ENCODE measurements around the gene DRD1.

The DRD1 gene

DNA sequence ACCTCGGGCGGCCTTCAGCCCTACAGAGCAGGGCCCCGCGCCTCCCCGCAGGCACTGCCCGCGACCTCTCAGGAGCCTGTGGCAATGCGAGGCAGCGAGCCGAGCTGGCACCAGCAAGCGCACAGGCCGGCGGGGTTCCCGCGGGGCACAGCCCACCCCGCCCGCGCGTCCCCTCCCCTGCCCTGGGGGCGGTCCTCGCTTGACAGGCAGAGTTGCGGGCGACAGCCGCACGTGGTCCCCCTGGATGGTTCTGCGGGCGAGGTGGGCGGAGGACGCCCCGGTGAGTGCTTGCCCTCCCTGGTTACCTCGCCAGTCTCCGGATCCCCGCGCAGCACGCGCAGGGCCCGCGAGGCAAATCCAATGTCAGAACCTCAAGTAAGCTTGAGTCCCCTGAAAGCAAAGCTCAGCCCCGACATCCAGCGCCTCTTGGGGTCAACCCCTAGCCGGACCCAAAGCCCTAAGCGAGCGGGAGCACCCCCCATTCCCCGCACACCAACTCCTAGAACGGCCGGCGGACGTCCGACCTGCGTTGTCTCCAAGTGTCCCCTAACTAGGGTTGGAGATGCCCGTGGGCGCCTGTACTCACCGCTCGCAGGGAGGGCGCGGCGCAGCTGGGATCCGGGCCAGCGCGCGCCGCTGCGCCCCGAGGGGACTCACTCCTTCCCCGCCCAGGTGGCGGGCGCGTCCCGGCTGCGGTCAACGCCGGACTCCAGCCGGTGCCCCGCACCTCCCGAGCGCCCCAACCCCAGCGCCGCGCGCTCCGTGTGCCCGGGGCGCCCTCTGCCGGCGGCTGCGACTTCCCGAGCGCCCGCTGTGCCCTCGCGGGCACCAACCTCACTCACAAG lies at the start of gene DRD1:
Gene DRD1, minus strand, starts transcription at position 123 of the 845 bp plus-strand sequence. CDS start 1,083 bp downstream, outside the sequence.
- DNase-seq (ENCODE audit: low read depth in 2 of 2, low spot score in 1 of 2): peak; percentile 8 to 17

DNA sequence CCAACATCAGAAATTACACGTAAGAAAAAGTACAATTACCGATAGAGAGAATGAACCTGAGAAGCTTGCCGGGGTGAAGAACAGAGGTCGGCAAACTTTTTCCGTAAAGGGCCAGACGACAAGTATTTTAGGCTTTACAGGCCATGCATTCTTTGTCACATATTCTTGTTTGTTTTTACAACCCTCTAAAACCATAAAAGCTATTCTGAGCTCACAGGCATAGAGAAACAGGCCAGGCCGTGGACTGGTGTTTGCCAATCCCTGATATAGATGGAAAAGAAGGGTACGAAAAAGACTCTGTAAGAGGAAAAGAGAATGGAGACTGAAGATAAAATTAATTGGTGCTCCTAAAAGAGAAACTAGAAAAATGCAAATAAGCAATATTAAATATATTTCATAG lies 49.7 kb upstream of the DRD1 start:
- no peak for DNase-seq (ENCODE audit: low read depth in 2 of 2, low spot score in 1 of 2)

DNA sequence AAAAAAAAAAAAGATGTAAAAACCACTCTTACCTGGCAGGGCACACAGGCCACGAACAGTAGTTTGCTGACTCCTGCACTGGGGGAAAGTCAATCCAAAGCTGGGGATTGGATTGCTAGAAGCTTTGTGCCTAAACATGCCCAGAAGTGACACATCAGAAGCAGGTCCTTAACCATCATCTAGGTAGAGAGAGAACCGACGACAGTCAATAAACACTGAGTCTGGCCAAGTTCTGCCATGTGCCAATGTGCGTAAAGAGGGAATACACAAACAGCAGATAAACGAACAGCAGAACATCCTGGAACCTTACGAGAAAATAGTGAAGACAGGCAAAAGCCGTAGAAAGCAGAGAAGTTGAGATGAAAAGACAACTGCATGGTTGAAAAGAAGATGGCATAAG lies 49.3 kb upstream of the DRD1 start:
- no peak for DNase-seq (ENCODE audit: low read depth in 2 of 2, low spot score in 1 of 2)

DNA sequence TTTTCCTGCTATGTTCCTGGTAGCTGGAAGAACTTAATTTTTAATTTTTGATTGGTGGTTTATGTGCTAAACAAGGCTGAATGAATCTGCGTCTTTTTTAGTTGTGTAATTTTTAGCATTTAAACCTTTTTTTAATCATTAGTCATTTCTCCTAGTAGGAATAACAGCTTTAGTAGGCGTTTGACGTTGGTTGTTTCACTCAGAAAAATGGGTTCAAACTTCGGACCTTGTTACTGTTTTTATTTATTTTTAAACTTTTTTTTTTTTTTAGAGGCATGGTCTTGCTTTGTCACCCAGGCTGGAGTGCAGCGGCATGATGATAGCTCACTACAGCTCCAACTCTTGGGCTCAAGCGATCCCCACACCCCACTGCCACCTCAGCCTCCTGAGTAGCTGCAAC lies 47.2 kb upstream of the DRD1 start:
- DNase-seq (ENCODE audit: low read depth in 2 of 2, low spot score in 1 of 2): no peak

DNA sequence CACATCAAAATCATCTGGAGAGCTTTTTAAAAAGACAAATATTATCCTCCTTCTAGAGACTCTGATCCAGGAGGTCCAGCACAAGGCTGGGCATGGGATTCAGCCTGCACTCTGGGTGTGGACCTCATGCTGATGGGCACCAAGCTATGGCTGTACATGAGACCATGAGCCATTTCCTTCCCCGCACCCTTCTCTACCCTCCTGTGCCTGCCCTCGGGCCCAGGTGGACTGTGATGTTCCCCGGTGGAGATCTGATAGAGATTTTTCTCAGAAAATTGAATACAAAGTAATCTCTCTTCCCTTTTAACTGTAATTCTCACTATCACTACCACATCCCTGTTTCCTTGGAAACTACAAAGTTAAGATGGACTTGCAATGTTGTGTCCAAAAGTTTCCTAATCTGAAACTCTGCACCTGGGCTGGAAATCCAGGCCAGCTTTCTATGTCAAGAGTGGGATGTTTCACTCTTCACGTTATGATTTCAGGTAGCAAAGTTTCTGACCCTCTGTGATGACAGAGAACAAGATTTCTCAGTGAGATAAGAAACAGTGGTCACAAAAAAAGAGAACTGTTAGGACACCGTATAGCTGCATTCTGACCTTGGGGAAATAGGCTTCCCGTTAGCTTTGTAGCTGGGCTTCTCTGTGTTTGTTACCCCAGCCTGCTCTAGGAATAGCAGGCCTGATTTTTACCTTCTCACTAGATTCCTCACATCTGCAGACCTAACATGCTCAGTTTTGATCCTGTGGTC lies 45.9 kb upstream of the DRD1 start:
- no peak for DNase-seq (ENCODE audit: low read depth in 2 of 2, low spot score in 1 of 2)

DNA sequence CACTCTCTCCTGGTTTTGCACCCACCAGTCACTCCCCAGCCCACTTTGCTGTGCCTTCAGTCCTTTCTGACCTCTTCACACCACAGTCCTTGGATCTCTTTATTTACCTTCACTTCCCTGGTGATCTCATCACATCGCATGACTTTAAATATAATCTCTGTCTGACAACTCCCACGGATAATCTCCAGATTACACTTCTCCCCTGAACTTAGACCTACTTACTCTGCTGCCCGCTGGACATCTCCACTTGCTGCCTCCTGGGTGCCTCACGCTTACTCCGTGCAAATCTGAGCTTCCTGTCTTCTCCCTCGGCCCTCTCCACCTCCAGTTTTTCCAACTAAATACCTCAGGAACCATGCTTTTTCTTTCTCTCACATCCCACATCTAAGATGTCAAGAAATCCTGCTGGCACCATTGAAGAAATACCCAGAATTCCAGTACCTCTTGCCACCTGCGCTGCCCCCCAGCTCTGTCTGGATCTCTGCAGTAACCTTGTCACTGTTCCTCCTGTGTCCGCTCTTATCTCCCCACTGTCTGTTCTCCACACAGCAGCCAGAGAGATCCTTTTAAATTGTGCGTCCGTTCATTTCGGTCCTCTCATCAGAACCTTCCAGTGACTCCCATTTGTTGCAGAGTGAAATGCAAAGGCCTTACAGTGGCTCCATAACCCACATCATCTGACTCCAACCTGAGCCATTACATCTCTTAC lies 43.7 kb upstream of the DRD1 start:
- no peak for DNase-seq (ENCODE audit: low read depth in 2 of 2, low spot score in 1 of 2)

DNA sequence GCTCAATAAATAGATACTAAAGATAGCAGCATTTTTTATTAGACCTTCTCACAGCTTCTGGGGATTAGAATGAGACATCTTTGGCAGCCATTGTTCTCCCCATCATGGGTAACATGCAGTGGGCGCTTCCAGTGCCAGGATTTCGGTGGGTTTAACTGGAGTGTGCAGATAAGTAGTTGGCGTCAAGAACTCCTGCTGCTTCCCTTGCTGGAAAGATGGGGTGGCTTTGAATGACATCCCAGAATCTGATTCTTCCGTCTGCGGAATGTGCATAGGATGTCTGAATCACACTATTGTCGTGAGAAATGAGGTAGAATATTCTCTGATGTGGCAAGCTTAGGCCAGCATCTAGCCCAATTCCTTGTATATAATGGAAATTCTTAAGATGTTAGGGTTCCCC lies 41.6 kb upstream of the DRD1 start:
- DNase-seq (ENCODE audit: low read depth in 2 of 2, low spot score in 1 of 2): no peak

DNA sequence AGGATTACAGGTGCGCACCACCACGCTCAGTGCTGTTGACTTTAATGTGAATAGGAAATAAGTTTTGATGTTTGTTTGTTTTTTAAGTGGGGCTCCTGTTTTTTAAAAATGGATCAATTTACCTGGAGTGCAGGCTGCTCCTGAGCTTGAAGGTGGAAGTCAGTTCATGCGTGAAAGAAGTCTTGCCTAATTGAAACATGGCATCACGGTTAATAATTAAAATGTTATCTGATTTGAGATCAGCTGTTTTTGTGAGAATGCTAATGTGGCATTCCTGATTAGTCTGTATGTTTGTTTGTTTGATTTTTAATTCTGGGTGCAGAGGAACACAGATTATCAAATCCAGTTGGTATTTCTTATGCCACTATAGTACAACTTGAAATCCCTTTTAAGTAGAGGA lies 40.8 kb upstream of the DRD1 start:
- no peak for DNase-seq (ENCODE audit: low read depth in 2 of 2, low spot score in 1 of 2)

DNA sequence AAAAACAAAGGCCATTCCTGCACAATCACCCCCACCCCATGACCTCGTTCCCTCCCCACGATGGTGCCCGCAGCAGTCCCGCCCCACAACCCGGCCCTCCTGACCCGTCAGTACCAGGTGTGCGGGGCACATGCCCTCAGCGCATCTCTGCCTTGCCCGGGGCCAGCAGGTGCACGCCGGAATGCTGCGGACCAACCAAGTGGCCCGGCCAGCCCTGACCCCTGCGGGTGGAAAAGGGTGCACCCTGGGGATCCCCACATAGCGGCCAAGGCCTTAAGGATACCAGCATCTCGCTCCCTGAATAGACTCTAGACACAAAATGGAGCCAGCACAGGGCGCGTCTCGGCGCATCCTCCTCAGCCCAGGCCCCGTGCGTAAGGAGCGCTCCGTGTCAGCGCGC lies 40.3 kb upstream of the DRD1 start:
- no peak for DNase-seq (ENCODE audit: low read depth in 2 of 2, low spot score in 1 of 2)

DNA sequence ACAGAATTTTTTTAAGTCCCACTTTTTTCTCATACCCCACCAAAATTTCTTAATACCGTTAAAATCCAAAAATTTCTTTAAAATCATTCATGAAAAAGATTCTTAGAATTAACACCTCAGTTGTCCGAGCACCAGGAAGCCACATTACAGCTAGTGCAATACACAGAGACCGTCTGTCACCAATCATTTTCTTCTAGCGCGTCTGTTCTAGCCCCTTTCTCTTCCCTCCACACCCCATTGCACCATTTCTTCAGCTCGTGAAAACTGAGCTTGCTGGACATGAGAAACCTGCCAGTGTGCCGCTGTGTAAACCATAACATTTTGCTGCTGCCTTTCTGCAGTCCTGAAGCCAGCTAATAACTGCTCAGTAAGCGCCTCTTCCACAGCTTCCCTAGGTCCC lies 39.4 kb upstream of the DRD1 start:
- DNase-seq (ENCODE audit: low read depth in 2 of 2, low spot score in 1 of 2): no peak

DNA sequence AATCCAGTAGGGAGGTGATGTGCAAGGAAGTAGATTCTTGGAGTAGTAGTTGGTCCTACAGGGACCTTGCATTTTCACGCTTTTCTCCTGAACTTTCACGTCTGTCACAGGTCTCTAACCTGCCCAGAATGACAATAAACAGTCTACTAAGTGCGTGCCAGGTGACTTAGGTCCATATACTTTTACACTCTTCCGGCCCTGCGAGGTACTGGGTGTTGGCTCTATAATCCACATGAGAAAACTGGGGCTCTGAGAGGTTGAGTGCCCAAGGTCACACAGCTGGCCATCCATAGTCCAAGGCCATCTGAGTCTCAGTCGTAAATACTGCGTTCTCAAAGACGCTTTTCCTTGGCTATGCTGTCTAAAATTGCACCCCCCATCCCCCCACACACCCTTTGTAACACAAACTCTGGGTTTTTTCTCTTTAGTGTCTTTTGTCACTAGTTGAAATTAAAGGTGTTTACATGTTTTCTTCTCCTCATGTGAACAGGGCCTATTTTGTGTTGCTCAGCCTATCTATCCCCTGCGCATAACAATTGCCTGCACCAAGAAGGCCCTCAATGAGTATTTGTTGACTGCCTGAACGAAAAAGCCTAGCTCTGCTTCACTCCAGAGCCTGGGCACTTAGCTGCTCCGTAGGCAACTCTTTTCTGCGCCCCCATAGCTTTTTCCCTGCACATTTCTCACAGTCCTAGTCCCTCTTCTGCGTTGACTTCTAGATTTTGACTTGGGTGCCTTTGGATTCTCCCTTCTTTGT lies 35.3 kb upstream of the DRD1 start:
- no peak for DNase-seq (ENCODE audit: low read depth in 2 of 2, low spot score in 1 of 2)

DNA sequence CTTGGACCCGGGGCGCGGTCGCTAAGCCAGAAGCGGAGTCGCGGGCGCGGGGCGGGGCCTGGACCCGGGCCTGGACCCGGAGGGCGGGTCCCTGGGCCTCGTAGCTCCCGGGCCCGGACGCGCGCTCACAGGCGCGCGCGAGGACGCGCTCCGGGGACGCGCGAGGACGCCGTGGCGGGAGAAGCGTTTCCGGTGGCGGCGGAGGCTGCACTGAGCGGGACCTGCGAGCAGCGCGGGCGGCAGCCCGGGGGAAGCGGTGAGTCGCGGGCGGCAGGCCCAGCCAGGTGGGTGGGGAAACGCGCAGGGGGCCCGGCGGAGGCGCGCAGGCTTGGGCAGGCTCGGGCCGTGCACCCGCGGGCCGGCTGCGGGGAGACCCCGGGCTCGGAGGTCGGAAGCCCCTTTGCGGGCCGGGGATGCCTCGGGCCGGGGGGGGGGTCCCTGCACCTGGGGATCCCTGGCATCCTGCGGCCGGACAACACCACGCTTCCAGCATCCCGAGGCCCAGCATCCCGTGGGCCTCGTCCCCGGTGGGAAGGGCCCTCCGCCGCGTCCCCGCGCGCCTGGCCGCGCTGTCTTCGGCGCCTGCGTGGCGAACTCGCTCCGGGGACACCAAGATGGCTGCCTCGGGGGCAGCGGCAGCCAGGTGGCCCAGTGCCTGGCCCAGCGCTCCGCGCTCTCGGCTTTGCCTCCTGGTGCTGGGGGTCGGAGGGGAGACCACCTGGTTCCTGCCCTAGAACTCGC lies 34.6 kb upstream of the DRD1 start, which contains the start of gene SFXN1:
Gene SFXN1, plus strand, starts transcription at position 177 of the 741 bp plus-strand sequence. CDS start 13,544 bp downstream, outside the sequence.
- DNase-seq (ENCODE audit: low read depth in 2 of 2, low spot score in 1 of 2): peak; percentile 56 to 60

DNA sequence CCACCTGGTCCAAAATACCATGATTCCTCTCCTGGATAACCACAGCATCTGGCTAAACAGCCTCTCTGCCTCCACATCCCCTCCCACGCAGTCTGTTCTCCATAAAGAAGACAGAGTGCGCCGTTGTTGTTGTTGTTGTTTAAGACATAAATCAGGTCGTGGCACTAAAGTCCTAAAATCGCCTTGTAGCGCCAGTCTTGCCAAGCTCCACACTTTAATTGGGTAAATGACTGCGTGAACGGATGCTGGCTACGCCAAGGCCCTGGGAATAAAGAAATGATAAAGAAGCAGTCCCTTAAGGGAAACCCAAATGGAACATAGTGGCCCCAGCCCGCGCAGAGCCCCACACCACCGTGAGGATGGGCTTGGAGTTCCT lies 34.0 kb upstream of the DRD1 start:
- no peak for DNase-seq (ENCODE audit: low read depth in 2 of 2, low spot score in 1 of 2)

DNA sequence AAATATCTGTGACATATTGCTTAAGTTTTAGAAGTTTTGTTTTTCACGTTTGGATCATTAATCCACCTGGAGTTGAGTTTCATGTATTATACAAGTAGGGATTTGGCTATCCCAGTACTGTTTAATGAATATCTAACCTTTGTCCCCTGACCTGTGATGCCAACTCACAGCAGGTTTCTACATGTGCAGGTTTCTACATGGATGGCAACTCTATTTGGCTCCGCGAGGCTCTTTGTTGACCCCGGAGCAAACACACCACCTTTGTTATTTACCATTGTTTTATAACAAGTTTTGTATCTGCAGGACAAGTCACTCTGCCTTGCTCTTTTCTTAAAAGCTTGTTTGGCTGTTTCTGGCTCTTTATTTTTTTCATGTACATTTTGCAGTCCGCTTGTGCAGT lies 33.5 kb upstream of the DRD1 start:
- DNase-seq (ENCODE audit: low read depth in 2 of 2, low spot score in 1 of 2): no peak

DNA sequence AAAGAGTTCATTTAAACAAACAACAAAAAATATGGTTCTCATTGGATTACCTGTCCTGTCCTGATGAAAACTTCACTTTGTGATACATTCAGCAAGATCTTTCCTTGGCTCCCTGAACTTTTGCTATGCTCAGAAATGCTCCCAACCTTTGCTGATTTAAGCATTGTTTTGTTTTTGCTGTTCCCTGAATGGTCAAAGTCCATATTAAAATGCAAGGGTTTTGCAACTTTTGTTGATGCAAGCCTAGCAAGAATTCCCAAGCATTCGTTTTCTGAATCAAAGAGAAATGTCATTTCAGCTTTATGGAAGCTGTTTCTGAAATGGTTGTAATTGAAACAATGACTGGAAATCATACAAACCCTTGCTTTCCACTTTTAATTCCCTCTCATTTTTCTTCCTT lies 31.3 kb upstream of the DRD1 start:
- no peak for DNase-seq (ENCODE audit: low read depth in 2 of 2, low spot score in 1 of 2)

DNA sequence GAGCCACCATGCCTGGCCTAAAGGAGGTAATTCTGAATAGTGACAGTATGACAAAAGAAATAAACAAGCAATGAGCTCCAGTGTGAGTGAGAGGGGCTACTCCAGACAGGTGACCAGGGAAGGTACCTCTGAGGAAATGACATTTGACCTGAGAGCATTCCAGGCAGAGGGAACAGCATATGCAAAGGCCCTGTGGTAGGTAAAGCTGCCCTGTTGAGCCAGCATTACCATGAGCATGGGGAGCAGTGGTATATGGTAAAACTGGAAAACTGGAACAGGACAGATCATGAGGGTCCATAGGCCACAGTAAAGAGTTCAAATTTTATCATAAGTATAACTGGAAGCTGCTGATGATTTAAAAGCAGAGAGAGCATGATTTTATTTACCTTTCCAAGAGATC lies 28.4 kb upstream of the DRD1 start:
- DNase-seq (ENCODE audit: low read depth in 2 of 2, low spot score in 1 of 2): no peak

DNA sequence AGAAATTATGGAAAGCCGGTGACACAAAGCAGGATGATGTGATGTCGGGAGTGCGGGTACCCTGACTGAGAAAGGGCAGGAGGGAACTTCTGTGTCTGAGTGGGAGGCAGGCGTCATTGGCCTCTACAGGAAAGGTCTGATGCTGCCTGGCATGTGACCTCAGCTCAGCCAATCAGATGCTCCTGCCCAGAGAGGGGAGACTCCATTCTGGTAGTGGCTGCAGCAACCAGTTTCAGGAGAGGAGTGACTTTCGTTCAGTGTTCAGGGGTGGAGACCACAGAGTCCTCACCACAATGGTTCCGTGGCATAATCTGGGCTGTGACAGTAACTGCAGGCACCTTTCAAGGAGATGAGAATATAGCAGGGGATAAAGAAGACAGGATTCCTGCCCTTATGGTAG lies 27.6 kb upstream of the DRD1 start:
- no peak for DNase-seq (ENCODE audit: low read depth in 2 of 2, low spot score in 1 of 2)

DNA sequence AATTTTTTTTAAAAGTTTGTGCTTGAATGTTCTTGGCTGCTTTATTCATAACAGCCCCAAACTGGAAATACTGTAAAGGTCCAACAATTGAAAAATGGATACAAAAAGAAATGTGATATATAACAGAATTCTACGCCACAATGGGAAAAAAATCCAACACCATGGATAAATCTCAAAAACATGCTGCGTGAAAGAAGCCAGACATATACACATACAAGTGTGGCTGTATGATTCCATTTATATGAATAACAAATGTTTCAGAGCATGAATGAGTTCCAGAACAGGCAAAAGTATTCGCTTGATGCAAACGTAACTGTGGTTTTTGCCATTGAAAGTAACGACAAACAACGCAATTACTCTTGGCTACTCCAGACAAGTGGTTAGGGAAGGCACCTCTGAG lies 27.2 kb upstream of the DRD1 start:
- no peak for DNase-seq (ENCODE audit: low read depth in 2 of 2, low spot score in 1 of 2)

DNA sequence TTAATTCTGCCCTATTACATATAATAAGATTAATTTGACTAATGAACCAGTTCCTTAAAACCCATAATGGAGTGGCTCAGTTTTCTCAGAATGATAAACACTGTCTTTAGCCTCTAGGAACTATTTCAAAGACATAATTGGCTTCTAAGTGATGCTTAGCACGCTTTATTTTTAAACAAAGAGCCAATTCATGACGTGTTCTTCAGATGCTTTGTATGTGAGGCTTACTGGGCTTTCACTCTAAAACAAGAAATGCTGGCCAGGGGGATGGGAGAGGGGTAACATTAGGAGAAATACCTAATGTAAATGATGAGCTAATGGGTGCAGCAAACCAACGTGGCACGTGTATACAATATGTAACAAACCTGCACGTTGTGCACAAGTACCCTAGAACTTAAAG lies 26.8 kb upstream of the DRD1 start:
- DNase-seq (ENCODE audit: low read depth in 2 of 2, low spot score in 1 of 2): no peak

DNA sequence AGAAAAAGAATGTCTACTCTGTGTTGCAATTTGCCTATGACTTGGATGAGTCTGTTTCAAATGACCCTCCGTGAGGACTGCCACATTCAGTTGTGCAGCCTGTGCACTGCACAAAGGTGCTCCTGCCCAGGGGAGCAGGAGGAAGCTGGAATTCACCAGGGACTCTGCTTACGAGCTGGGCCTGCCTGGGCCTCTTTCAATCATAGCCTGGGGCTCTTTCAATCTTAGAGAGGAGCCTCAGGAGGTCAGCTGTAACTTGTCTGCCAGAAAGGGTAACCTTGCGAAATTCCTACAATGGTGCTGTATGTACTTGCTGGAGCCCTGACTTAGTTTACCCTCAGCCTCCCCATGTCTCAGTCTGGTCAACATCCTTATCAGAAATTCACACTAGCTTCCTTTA lies 25.9 kb upstream of the DRD1 start:
- no peak for DNase-seq (ENCODE audit: low read depth in 2 of 2, low spot score in 1 of 2)

Measured in stimulated activated CD8-positive, alpha-beta memory T cell treated with anti-CD3 and anti-CD28 coated beads, Interleukin-4, amount 100 ng/mL, for 4 hours (primary cell).